Effector CD8-positive, alpha-beta T cell (primary cell): Measurements from ENCODE around the gene KCND3.
"Not testable (repeated sequence)": the region's sequence is repeated elsewhere in the genome, so short reads cannot be mapped to it uniquely, and the experiment has no call there.

ENCODE experiments used
- DNase-seq: peaks from one replicate; lab custom pipeline; 2025; lab: John Stamatoyannopoulos, UW

The KCND3 gene

GRCh38 chr1:111775966-111776365, 213.5 kb downstream of the KCND3 start:
- DNase-seq, result no peak

DNA sequence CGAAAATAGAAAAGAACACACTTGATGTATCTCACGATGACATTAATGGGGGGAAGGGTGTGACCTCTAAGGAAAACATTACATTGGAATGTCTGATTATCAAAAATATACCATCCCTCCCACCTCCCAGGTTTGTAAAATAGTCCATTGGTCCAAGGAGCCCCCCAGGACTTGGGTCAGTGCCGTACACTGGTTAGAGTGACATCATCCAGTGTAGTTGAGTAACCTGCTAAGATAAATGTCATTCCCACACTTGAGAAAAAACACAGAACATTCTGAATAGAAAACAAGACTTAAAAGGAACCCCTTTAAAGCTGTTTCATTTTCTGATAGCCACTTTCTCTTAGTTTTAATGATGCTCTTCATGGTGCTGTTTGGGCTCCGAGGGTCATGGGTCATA, 218.6 kb downstream of the KCND3 start:
- DNase-seq, result no peak

DNA sequence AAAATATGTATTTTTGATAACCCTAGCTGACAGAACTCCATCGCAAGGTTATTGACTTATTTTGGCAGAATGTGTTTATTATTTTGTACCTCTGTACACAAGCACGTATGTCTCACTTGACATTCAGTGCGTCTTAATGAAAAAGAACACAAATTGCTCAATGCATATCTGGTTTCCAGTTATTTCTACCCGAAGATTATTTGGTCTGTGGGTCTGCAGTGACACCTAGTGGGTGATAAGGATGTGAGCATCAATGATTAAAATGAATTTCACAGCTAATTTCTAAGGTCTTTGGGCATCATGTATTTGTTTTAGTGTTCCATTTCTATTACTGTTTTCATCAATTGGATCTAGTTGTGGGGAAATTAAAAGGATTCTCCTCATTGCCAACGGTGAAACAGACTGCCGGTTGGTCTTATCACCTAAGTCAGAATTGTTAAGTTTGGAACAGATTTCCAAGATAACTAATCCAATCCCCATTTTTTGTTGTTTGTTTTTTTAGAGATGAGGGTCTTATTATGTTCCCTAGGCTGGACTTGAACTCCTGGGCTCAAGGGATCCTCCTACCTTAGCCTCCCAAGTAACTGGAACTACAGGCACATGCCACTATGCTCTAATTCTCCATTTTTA, 219.8 kb downstream of the KCND3 start:
- DNase-seq, result peak; percentile 15

DNA sequence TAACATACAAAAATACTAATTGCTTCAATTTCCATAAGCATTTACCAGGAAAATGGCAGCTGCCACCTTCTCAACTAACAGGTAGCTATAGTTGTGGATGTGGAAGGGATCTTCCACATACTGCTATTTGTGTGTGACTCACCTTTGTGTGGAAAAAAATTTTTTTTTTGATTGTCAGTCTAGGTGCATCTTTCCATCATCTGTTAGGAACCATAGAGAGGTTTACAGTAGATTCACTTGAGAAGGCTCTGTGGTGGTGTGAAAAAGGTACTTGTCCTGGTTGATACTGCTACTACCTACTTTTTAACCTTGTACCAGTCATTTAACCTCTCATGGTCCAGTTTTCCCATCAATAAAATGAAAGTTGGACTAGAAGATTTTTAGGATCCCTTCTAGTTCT, 220.8 kb downstream of the KCND3 start:
- DNase-seq, result no peak

DNA sequence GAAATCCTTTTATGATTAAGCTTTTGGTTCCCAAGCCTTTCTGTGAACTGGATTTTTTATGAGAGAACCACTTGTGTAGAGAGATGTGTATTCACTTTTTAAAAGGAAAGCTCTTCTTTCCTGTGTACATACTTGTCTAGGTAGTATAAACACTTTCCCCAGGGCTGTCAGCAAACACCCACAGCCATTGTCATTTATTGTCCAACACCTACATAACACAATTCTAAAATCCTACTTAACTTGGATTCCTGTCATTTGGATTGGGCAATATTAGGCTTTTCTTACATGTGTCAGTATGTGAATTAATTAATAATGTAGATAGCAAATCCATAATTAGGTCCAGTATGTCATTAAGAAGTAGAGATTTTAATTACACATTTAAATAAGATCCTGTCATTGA, 221.4 kb downstream of the KCND3 start:
- DNase-seq, result no peak

DNA sequence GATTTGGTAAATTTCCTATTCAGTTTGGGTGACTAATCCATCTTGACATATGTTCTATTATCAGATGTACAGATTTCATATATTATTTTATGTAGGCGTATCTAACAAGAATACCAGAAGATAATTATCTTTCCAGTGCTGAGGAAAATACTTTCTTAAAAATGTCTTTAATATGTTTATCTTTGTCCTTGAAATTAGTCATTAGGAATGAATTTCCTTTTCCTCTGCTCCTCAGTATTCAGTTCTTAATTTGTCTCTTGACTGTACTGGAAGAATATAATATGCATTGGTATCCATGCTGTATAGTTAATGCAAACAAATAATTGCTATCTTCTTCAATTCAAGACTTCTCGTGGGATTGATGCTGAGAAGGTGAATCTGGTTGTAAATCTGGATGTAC, 227.1 kb downstream of the KCND3 start:
- no peak for DNase-seq

DNA sequence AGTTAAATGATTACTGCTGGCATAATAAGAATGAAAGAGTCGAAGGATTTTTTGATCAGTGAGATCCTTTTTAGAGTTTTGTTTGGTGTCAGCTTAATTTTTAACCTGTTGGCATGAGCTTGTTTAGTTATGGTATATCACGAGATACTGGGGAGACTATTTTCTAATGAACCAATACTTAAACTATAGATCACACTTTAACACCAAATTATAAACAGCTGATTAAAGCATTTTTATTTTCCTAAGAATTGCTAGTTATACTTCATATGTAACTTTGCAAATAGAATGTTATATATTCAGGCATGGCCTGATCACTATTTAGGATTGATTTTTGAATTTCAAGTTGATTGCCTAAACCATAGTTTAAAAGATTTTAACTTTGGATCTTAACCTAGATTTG, 227.8 kb downstream of the KCND3 start:
- no peak for DNase-seq

GRCh38 chr1:111758373-111758772, 231.1 kb downstream of the KCND3 start:
- DNase-seq, result no peak

DNA sequence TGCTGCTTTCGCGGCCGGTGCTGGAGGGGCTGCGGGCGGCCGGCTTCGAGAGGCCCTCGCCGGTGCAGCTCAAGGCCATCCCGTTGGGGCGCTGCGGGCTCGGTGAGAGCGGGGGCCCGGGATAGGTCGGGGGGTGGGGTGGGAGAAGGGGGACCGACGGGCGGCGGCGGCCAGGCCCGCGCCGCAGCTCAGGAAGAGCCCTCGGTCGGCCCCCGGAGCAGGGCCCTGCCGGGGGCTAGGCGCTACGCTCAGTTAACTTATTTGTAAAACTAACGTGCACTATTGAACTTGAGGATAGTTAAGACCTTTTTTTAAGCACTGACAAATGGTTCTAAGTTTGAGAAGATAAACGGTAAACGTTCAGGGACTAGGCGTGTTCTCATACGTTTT, 233.3 kb downstream of the KCND3 start:
- no peak for DNase-seq

GRCh38 chr1:111755331-111756123, 233.9 kb downstream of the KCND3 start, which contains the start of gene DDX20:
Gene DDX20, plus strand, starts transcription at chr1:111755901. Its CDS starts 24 bp downstream, at chr1:111755925.
- DNase-seq, result peak; percentile 88

GRCh38 chr1:111754984-111755330, 234.5 kb downstream of the KCND3 start:
- DNase-seq, result no peak

DNA sequence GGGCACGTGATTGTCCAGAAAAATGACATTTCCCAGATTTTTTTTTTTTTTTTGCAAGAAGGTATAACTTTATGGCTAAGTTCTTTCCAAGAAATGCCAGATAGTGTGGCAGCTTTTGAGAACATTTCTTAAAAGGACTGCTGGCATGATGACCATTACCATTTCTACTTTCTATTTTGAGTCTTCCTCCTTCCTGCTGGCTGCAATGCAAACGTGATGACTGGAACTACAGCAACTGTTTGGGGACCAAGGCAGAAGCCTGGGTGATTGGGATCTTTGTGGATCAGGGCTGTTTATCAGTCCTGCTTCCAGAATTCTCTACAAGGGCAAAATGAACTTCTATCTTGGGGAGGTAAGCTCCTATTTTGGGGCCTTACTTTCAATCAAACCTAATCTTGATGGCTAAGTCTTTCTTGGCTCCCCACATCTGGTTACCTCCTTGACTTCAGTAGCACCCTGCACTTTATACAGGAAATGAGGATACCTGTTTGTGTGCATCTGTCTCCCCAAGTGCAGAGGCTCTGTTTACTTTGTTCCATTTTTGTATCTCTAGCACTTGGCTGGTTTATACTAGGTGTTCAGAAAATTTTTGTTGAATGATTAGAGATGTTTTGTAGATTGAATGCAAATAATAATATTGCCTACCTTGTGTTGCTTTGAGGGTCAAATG, 237.4 kb downstream of the KCND3 start:
- no peak for DNase-seq

- DNase-seq, result no peak
Measured at GRCh38 chr1:111750856-111751255, 238.6 kb downstream of the KCND3 start.

DNA sequence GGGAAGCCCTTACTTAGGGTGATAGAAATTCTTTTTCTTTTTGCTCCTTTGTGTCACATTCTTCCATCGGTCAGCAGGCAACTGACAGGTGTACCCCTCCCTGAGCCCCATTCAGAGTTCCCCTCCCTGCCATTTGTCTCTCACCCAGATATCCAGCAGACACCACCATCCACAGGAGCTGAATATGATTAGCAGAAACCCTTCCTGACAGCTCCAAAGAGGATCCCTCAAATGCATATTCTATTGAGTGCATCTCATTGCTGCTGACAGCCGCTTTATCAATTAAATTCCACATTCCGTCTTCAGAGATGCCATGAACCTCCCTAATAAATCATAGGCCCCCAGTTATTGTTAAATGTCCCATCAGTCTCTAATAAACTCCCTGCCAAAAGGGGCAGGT, 239.8 kb downstream of the KCND3 start:
- DNase-seq, result no peak

- DNase-seq, result no peak
Measured at GRCh38 chr1:111747947-111748346, 241.5 kb downstream of the KCND3 start.

DNA sequence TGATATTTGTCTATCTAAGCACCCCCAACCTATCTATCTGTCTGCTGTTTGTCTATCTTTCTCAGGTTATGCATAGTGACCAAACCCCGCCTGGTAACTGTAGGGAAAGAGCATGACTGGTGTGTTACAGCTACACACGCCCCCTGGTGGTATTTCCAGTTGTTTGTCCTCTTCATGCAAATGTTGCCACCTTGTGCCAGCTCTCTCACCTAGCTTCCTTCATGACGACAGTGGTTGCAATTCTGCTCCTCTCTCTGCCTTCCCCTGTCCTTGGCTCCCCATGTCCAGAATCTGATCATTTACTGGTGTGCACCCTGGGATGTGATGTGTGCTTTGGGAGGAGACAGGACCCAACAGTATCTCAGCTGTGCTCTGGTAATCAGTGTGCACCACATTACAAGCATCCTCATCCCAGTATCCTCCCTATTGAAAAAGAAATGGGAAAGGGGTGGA, 242.2 kb downstream of the KCND3 start:
- DNase-seq, result peak; percentile 16

DNA sequence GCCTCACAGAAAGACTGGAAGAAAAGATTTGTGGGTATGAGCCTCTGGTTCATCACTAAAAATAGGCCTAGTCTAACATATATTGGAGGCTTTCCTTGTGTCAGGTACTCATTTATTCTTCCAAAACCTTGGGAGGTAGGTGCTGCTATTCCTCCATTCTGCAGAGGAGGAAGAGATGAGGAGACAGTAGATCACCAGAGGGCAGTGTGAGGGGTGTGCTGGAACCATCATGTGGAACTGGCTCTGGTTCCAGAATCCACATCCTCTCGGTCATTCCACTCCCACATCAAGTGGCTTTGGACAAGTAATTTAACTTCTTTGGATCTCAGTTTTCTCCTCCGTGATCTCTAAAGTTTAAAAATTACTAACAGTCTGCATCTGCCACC, 242.9 kb downstream of the KCND3 start:
- no peak for DNase-seq

GRCh38 chr1:111745675-111746613, 243.5 kb downstream of the KCND3 start:
- no peak for DNase-seq

DNA sequence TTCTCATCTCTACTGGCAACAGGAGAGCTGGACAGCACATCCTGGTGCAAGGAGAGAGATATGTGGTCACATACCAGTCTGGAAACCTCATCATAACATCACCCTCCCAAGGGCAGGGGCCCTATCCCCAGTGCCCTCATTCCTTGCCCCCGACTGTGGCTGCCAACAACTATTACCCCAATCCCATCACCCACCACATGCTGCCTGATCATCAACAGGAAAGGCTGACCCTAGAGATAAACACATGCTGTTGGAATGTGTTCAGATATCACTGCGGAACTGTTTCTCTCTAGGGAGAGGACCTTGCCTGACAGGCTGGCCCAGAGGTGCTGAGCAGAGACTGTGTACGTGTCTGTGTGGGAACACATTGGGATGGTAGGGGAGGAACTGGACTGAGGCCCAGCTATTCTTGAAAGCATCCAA, 245.8 kb downstream of the KCND3 start:
- no peak for DNase-seq

DNA sequence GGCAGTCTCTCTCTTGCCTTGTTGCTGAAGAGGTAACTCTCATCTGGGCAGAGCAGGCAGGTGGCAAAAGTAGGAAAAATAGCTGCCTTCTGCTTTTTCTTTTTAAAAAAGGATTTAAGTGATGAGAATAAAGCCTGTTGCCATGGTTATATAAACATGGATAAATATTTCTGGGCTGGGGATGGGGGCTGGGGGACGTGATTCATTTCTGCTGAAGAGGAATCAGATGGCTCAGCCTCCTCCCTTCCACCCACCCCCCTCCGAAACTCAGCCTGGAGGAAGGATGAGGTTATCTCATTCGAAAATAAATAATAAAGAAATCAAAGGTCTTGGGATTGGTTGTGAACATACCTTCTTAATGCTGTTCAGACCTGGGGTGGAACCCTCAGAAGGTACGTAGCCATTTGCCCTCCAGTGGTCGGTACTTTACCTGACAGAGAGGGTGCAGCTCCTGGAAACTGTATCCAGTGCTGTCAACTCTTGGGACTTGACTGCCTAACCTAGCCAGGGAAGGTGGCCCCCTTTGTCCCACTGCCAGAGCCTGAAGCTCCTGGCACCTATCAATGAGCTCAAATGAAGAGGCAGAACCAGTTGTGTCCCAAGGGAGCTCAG, 246.4 kb downstream of the KCND3 start:
- DNase-seq, result no peak

DNA sequence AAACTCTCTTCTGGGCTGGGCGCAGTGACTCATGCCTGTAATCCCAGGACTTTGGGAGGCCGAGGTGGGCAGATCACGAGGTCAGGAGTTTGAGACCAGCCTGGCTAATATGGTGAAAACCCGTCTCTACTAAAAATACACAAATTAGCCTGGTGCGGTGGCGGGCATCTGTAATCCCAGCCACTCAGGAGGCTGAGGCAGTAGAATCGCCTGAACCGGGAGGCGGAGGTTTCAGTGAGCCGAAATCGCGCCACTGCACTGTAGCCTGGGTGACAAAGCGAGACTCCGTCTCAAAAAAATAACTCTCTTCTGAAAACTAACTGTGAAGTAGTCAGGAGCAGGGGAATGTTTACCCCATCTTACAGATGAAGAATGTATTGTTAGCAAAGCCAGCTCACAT, 247.2 kb downstream of the KCND3 start:
- not testable (repeated sequence) for DNase-seq
